ENCODE measurements around the gene TSEN54. TPM values are rescaled to one million over a fixed set of nuclear protein-coding genes. Genes with fewer than 3 reads are reported as not detected.

Gene TSEN54
- total RNA-seq, 2 donors from 2014 or later: 63.8 to 123 TPM

- no peaks in the 10 kb centered on the region for H3K4me1 ChIP-seq
- 83 to 91% methylated on average over 6 of the region's 6 CpGs for WGBS, 2 donors
- H3K27ac ChIP-seq: no peak overlapping the region
- intact Hi-C loops (cut with DNase I): no loop called here
- peaks cover 38 to 47% of the 10 kb centered on the region in 2 donors for H3K36me3 ChIP-seq (replicated peaks in 1 of 2; ENCODE audit: insufficient read depth in 1 of 2, low read depth in 2 of 2)
- H3K9me3 ChIP-seq: no peaks in the 10 kb centered on the region
- ATAC-seq: no peak
- H3K27me3 ChIP-seq: no peaks in the 10 kb centered on the region
- H3K4me3 ChIP-seq: no peak overlapping the region
- TF ChIP-seq POLR2A (IDR thresholded peaks at IDR 0.05): no peak
- TF ChIP-seq, protein P1, sequence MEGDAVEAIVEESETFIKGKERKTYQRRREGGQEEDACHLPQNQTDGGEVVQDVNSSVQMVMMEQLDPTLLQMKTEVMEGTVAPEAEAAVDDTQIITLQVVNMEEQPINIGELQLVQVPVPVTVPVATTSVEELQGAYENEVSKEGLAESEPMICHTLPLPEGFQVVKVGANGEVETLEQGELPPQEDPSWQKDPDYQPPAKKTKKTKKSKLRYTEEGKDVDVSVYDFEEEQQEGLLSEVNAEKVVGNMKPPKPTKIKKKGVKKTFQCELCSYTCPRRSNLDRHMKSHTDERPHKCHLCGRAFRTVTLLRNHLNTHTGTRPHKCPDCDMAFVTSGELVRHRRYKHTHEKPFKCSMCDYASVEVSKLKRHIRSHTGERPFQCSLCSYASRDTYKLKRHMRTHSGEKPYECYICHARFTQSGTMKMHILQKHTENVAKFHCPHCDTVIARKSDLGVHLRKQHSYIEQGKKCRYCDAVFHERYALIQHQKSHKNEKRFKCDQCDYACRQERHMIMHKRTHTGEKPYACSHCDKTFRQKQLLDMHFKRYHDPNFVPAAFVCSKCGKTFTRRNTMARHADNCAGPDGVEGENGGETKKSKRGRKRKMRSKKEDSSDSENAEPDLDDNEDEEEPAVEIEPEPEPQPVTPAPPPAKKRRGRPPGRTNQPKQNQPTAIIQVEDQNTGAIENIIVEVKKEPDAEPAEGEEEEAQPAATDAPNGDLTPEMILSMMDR (IDR thresholded peaks at IDR 0.05): no peak
- no peak for DNase-seq
Observed at GRCh38 chr17:75565618-75566017, 49.3 kb downstream of the TSEN54 start.

- DNase-seq (no peak), ATAC-seq (no peak)
- 78 to 85% methylated on average over 6 of the region's 6 CpGs for WGBS, 2 donors
- H3K4me3 ChIP-seq: no peak overlapping the region
- no peaks in the 10 kb centered on the region for H3K9me3 ChIP-seq
- no peaks in the 10 kb centered on the region for H3K27me3 ChIP-seq
- H3K4me1 ChIP-seq: no peaks in the 10 kb centered on the region
- TF ChIP-seq POLR2A (IDR thresholded peaks at IDR 0.05): no peak
- TF ChIP-seq, protein P1 (IDR thresholded peaks at IDR 0.05): no peak
- H3K36me3 ChIP-seq (replicated peaks in 1 of 2; ENCODE audit: insufficient read depth in 1 of 2, low read depth in 2 of 2): peaks cover 43 to 51% of the 10 kb centered on the region in 2 donors
- H3K27ac ChIP-seq: no peak overlapping the region
- intact Hi-C loops (cut with DNase I): no loop called here
Observed at GRCh38 chr17:75566416-75566815, 50.1 kb downstream of the TSEN54 start.

GRCh38 chr17:75566834-75567233, 50.5 kb downstream of the TSEN54 start:
- no peaks in the 10 kb centered on the region for H3K4me1 ChIP-seq
- no peak overlapping the region for H3K27ac ChIP-seq
- intact Hi-C loops (cut with DNase I): no loop called here
- H3K4me3 ChIP-seq: no peak overlapping the region
- H3K36me3 ChIP-seq (replicated peaks in 1 of 2; ENCODE audit: insufficient read depth in 1 of 2, low read depth in 2 of 2): peaks cover 43 to 51% of the 10 kb centered on the region in 2 donors
- H3K9me3 ChIP-seq: no peaks in the 10 kb centered on the region
- DNase-seq (no peak), ATAC-seq (no peak)
- 71 to 88% methylated on average over 4 to 5 of the region's 5 CpGs for WGBS, 2 donors
- no peak for TF ChIP-seq POLR2A (IDR thresholded peaks at IDR 0.05)
- TF ChIP-seq, protein P1 (IDR thresholded peaks at IDR 0.05): no peak
- no peaks in the 10 kb centered on the region for H3K27me3 ChIP-seq

- Histone ChIP-seq H3K4me3 (no peak overlapping the region), H3K36me3 (replicated peaks in 1 of 2; ENCODE audit: insufficient read depth in 1 of 2, low read depth in 2 of 2) (peaks cover 32 to 48% of the 10 kb centered on the region in 2 donors), H3K4me1 (no peaks in the 10 kb centered on the region), H3K27me3 (no peaks in the 10 kb centered on the region), H3K27ac (no peak overlapping the region), H3K9me3 (no peaks in the 10 kb centered on the region)
- TF ChIP-seq, protein P1 (IDR thresholded peaks at IDR 0.05): no peak
- TF ChIP-seq POLR2A (IDR thresholded peaks at IDR 0.05): no peak
- no peak for ATAC-seq
- intact Hi-C loops (cut with DNase I): no loop called here
- WGBS, 2 donors: 93 to 96% methylated on average over 10 to 31 of the region's 31 CpGs
- DNase-seq: no peak
Observed at GRCh38 chr17:75568412-75569255, 52.3 kb downstream of the TSEN54 start.
